HCT116 (cell line): ENCODE data around the gene PREPL. TPM values are rescaled to one million over a fixed set of nuclear protein-coding genes. Genes with fewer than 3 reads are reported as not detected.

Source experiments
- ATAC-seq: fragments of 200-7000 bp; cut with Tn5 transposase; 2 replicates; pipeline ENCODE4 v1.9.1; 2020; ENCODE audit warnings: mild to moderate bottlenecking, moderate library complexity
- BruUV-seq: library from RNA; stranded (reverse); fragments of 400-500 nt; replicated peaks from 2 replicates; lab custom pipeline; 2021; lab: Mats Ljungman, UMichigan
- CTCF ChIA-PET: fragments of 300-600 bp; sonication (Branson Sonifier 250); formaldehyde crosslinking; loops from one replicate; lab custom pipeline; 2021; ENCODE audit warnings: antibody characterized with exemption; lab: Charles Lee
- POLR2A ChIA-PET: fragments of 300-600, 350-600 bp; sonication (Branson Sonifier 250); formaldehyde crosslinking; loops from one replicate; lab custom pipeline; 2021; ENCODE audit warnings: antibody characterized with exemption; lab: Charles Lee
- RAD21 ChIA-PET, 2 experiments: fragments of 300-600 bp; sonication (Branson Sonifier 250); formaldehyde crosslinking; loops; one replicate each; lab custom pipeline; 2023; ENCODE audit warnings: low total read pairs in 2 of 2; ENCODE audit not compliant: uncharacterized antibody in 2 of 2, unreplicated experiment in 2 of 2, low non-redundant PET in 1 of 2; lab: Charles Lee
- DNase-seq: peaks from one replicate; pipeline ENCODE4 v3.0.0-alpha.2; 2010; ENCODE audit warnings: low read depth, low spot score
- H2AFZ ChIP-seq: fragments of 200-600 bp; shearing (Covaris generic), sonication (generic); 2 replicates; pipeline ENCODE4 v1.6.1; 2017; ENCODE audit warnings: low read depth, mixed run types, mixed read lengths, antibody characterized with exemption, low read length; ENCODE audit not compliant: poor library complexity, severe bottlenecking
- H3K27ac ChIP-seq: 2 replicates; pipeline ENCODE4 v1.5.1; 2012; ENCODE audit warnings: low read depth, low read length
- H3K27me3 ChIP-seq: fragments of 200-600 bp; sonication (generic); 2 replicates; pipeline ENCODE4 v1.6.1; 2016; ENCODE audit warnings: mixed run types, low read length, mixed read lengths; ENCODE audit not compliant: insufficient read depth
- H3K36me3 ChIP-seq, 2 experiments: fragments of 200-500 bp in 1 of 2; fragments of 200-600 bp in 1 of 2; sonication (Bioruptor generic) in 1 of 2; sonication (generic) in 1 of 2; 2 replicates each; pipeline versions ENCODE4 v1.5.1 to v1.6.1; 2014 to 2016; ENCODE audit warnings: low read length in 2 of 2, inconsistent platforms in 1 of 2, mixed read lengths in 1 of 2, mixed run types in 1 of 2; ENCODE audit not compliant: insufficient read depth in 2 of 2, control insufficient read depth in 1 of 2
- H3K4me1 ChIP-seq, 2 experiments: fragments of 200-600 bp in 1 of 2; sonication (generic) in 1 of 2; 2 replicates each; pipeline versions ENCODE4 v1.5.1 to v1.6.1; 2012 to 2017; ENCODE audit warnings: low read length in 2 of 2, inconsistent platforms in 1 of 2, mild to moderate bottlenecking in 1 of 2, mixed read lengths in 1 of 2, mixed run types in 1 of 2, moderate library complexity in 1 of 2; ENCODE audit not compliant: insufficient read depth in 2 of 2, control insufficient read depth in 1 of 2
- H3K4me2 ChIP-seq: fragments of 200-600 bp; sonication (generic); 2 replicates; pipeline ENCODE4 v1.6.1; 2017; ENCODE audit warnings: mixed run types, low read length, mixed read lengths
- H3K4me3 ChIP-seq, 2 experiments: fragments of 200-600 bp in 1 of 2; sonication (generic) in 1 of 2; replicated peaks in 1 of 2; 2 replicates each; pipeline ENCODE4 v1.5.1; 2011 to 2016; ENCODE audit warnings: low read length in 2 of 2, control low read depth in 1 of 2, low read depth in 1 of 2, mild to moderate bottlenecking in 1 of 2, mixed read lengths in 1 of 2, mixed run types in 1 of 2
- H3K79me2 ChIP-seq: fragments of 200-600 bp; sonication (generic); 2 replicates; pipeline ENCODE4 v1.6.1; 2017; ENCODE audit warnings: mild to moderate bottlenecking, mixed run types, low read length, moderate library complexity, mixed read lengths; ENCODE audit not compliant: insufficient read depth
- H3K9ac ChIP-seq: fragments of 200-600 bp; sonication (generic); 2 replicates; pipeline ENCODE4 v1.6.1; 2016; ENCODE audit warnings: low read length, mixed read lengths
- H3K9me2 ChIP-seq: fragments of 200-600 bp; sonication (generic), shearing (Covaris generic); 2 replicates; pipeline ENCODE4 v1.6.1; 2017; ENCODE audit warnings: mixed run types, mild to moderate bottlenecking, moderate library complexity; ENCODE audit not compliant: insufficient read depth
- H3K9me3 ChIP-seq, 2 experiments: fragments of 200-500 bp in 1 of 2; fragments of 200-600 bp in 1 of 2; sonication (Bioruptor generic) in 1 of 2; sonication (generic) in 1 of 2; 2 replicates each; pipeline ENCODE4 v1.6.1; 2014 to 2017; ENCODE audit warnings: low read length in 2 of 2, mixed read lengths in 2 of 2, inconsistent platforms in 1 of 2, low read depth in 1 of 2, mild to moderate bottlenecking in 1 of 2, mixed run types in 1 of 2, moderate library complexity in 1 of 2; ENCODE audit not compliant: control insufficient read depth in 1 of 2, insufficient read depth in 1 of 2
- H4K20me1 ChIP-seq: fragments of 200-600 bp; sonication (generic), shearing (Covaris generic); 2 replicates; pipeline ENCODE4 v1.6.1; 2017; ENCODE audit warnings: mixed run types, mild to moderate bottlenecking, moderate library complexity; ENCODE audit not compliant: insufficient read depth
- CBX3 ChIP-seq: IDR thresholded peaks from 2 replicates; pipeline ENCODE4 v1.6.1; 2012; ENCODE audit warnings: low read depth
- CEBPB ChIP-seq: IDR thresholded peaks from 2 replicates; pipeline ENCODE4 v1.6.1; 2012; ENCODE audit warnings: low read depth
- EGR1 ChIP-seq: IDR thresholded peaks from 2 replicates; pipeline ENCODE4 v1.6.1; 2012; ENCODE audit warnings: low read depth
- ELF1 ChIP-seq: IDR thresholded peaks from 2 replicates; pipeline ENCODE4 v1.6.1; 2012; ENCODE audit warnings: low read depth, borderline replicate concordance
- EZH2 ChIP-seq: fragments of 200-600 bp; sonication (generic); IDR thresholded peaks from 2 replicates; pipeline ENCODE4 v1.6.1; 2017; ENCODE audit warnings: antibody characterized with exemption, mixed run types
- EZH2phosphoT487 ChIP-seq: fragments of 200-600 bp; IDR thresholded peaks from 2 replicates; pipeline ENCODE4 v1.6.1; 2018; ENCODE audit warnings: antibody characterized with exemption, borderline replicate concordance
- FOSL1 ChIP-seq: IDR thresholded peaks from 2 replicates; pipeline ENCODE4 v1.6.1; 2012; ENCODE audit warnings: low read depth
- JUND ChIP-seq: IDR thresholded peaks from 2 replicates; pipeline ENCODE4 v1.6.1; 2012
- POLR2A ChIP-seq: IDR thresholded peaks from 2 replicates; pipeline ENCODE4 v1.7.0; 2011; ENCODE audit warnings: borderline replicate concordance; ENCODE audit not compliant: insufficient read depth, insufficient read length; ENCODE audit errors: extremely low read depth
- POLR2AphosphoS5 ChIP-seq: IDR thresholded peaks from 2 replicates; pipeline ENCODE4 v1.6.1; 2011; ENCODE audit warnings: mild to moderate bottlenecking, low read depth, low read length, moderate library complexity
- SP1 ChIP-seq: IDR thresholded peaks from 2 replicates; pipeline ENCODE4 v1.6.1; 2012; ENCODE audit warnings: low read depth
- TCF7L2 ChIP-seq: IDR thresholded peaks from 2 replicates; pipeline ENCODE4 v1.7.0; 2011; ENCODE audit warnings: borderline replicate concordance, inconsistent platforms; ENCODE audit not compliant: insufficient read depth, insufficient read length; ENCODE audit errors: extremely low read depth
- YY1 ChIP-seq: IDR thresholded peaks from 2 replicates; pipeline ENCODE4 v1.6.1; 2011; ENCODE audit warnings: low read length, low read depth, moderate library complexity, mild to moderate bottlenecking; ENCODE audit not compliant: insufficient replicate concordance; ENCODE audit errors: extremely low read depth
- ZFX ChIP-seq: fragments of 450-650 bp; IDR thresholded peaks from 2 replicates; pipeline ENCODE4 v1.6.1; 2017
- ZNF274 ChIP-seq: fragments of 200-500 bp; sonication (Bioruptor generic); IDR thresholded peaks from 2 replicates; pipeline ENCODE4 v1.6.1; 2014; ENCODE audit warnings: mild to moderate bottlenecking, low read depth, low read length, inconsistent platforms
- intact Hi-C: fragments of 100-400 bp; cut with micrococcal nuclease; formaldehyde crosslinking; loops from 2 replicates; pipeline ENCODE4 v1.10.0; 2022
- total RNA-seq: library from RNA; stranded (reverse); gene quantifications from one replicate; pipeline ENCODE4 v1.2.1, GENCODE V29; 2021; ENCODE audit not compliant: unreplicated experiment
- TF ChIP-seq, protein P1 (sequence below): IDR thresholded peaks from 2 replicates; pipeline ENCODE4 v1.6.1; 2012
- TF ChIP-seq, protein P2 (sequence below): IDR thresholded peaks from 2 replicates; pipeline ENCODE4 v1.6.1; 2012
- TF ChIP-seq, protein P3 (sequence below): IDR thresholded peaks from 2 replicates; pipeline ENCODE4 v1.6.1; 2012; ENCODE audit warnings: low read depth

The PREPL gene
- total RNA-seq, 1 experiment from 2014 or later: 31.1 TPM

DNA sequence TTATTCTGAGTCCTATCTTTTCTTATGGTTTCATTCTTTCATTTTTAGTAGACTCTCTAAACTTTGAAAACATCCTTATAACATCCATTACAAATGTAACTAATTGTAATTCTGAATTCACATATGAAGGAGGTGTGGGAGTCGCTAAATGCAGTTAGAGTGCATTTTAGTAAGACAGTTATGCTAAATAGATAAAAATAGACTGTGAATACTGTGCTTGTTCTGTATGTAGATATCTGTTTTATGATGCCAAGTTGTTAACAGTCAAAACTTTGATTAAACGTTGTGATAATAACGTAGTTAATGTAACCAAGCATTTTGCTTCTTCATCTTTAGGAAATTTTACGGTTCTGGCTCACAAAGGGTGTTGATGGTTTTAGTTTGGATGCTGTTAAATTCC is 61.7 kb downstream of the PREPL start:
- Histone ChIP-seq H3K9me2 (no peaks in the 10 kb centered on the region), H3K4me3 (no peak overlapping the region), H3K79me2 (no peaks in the 10 kb centered on the region), H3K4me1 (no peaks in the 10 kb centered on the region), H3K27me3 (no peaks in the 10 kb centered on the region), H3K27ac (no peak overlapping the region), H3K9me3 (no peaks in the 10 kb centered on the region), H3K9ac (no peak overlapping the region), H3K4me2 (no peak overlapping the region), H2AFZ (no peak overlapping the region), H4K20me1 (no peaks in the 10 kb centered on the region), H3K36me3 (no peaks in the 10 kb centered on the region)
- no TSS peak for BruUV-seq
- TF ChIP-seq POLR2AphosphoS5 (no peak), CBX3 (no peak)
- CTCF ChIA-PET: no interaction called here
- no peak for ATAC-seq
- RAD21 ChIA-PET: no interaction called here
- no peak for DNase-seq
- intact Hi-C loops: no loop called here
- POLR2A ChIA-PET: no interaction called here

DNA sequence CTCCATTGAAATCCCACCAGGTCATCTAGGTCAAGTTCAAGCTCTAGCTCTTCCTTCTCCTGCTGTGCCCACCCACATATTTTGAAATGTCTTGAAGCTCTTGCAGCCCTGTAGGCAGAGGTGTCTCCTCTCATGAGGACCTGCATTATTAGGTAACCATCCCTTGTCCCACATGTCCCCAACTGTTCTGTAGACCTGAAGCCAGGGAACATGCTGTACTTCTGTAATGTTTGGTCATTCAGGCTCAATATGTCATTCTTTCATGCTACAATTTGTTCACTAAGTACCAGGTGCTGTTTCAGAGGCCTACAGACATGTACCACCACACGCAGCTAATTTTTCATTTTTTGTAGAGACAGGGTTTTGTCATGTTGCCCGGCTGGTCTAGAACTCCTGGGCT is 63.9 kb downstream of the PREPL start:
- no peaks in the 10 kb centered on the region for H3K36me3 ChIP-seq
- no peak overlapping the region for H3K27ac ChIP-seq
- H3K4me1 ChIP-seq: no peaks in the 10 kb centered on the region
- no peak for ATAC-seq
- BruUV-seq: no TSS peak
- CTCF ChIA-PET: no interaction called here
- H4K20me1 ChIP-seq: no peaks in the 10 kb centered on the region
- no peak for DNase-seq
- POLR2A ChIA-PET: no interaction called here
- TF ChIP-seq ZNF274 (no peak), JUND (no peak), ELF1 (no peak), YY1 (no peak), EZH2phosphoT487 (no peak), CEBPB (no peak), EGR1 (no peak), EZH2 (no peak), CBX3 (no peak), ZFX (no peak), FOSL1 (no peak), POLR2A (no peak), TCF7L2 (no peak), SP1 (no peak)
- TF ChIP-seq, protein P1, sequence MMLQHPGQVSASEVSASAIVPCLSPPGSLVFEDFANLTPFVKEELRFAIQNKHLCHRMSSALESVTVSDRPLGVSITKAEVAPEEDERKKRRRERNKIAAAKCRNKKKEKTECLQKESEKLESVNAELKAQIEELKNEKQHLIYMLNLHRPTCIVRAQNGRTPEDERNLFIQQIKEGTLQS: no peak
- TF ChIP-seq, protein P2, sequence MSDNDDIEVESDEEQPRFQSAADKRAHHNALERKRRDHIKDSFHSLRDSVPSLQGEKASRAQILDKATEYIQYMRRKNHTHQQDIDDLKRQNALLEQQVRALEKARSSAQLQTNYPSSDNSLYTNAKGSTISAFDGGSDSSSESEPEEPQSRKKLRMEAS: no peak
- TF ChIP-seq, protein P3, sequence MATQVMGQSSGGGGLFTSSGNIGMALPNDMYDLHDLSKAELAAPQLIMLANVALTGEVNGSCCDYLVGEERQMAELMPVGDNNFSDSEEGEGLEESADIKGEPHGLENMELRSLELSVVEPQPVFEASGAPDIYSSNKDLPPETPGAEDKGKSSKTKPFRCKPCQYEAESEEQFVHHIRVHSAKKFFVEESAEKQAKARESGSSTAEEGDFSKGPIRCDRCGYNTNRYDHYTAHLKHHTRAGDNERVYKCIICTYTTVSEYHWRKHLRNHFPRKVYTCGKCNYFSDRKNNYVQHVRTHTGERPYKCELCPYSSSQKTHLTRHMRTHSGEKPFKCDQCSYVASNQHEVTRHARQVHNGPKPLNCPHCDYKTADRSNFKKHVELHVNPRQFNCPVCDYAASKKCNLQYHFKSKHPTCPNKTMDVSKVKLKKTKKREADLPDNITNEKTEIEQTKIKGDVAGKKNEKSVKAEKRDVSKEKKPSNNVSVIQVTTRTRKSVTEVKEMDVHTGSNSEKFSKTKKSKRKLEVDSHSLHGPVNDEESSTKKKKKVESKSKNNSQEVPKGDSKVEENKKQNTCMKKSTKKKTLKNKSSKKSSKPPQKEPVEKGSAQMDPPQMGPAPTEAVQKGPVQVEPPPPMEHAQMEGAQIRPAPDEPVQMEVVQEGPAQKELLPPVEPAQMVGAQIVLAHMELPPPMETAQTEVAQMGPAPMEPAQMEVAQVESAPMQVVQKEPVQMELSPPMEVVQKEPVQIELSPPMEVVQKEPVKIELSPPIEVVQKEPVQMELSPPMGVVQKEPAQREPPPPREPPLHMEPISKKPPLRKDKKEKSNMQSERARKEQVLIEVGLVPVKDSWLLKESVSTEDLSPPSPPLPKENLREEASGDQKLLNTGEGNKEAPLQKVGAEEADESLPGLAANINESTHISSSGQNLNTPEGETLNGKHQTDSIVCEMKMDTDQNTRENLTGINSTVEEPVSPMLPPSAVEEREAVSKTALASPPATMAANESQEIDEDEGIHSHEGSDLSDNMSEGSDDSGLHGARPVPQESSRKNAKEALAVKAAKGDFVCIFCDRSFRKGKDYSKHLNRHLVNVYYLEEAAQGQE: no peak
- H3K79me2 ChIP-seq: no peaks in the 10 kb centered on the region
- no peak overlapping the region for H2AFZ ChIP-seq
- no peak overlapping the region for H3K9ac ChIP-seq
- RAD21 ChIA-PET: no interaction called here
- intact Hi-C loops: no loop called here
- no peak overlapping the region for H3K4me3 ChIP-seq
- no peaks in the 10 kb centered on the region for H3K27me3 ChIP-seq
- H3K4me2 ChIP-seq: no peak overlapping the region
- H3K9me2 ChIP-seq: no peaks in the 10 kb centered on the region
- no peaks in the 10 kb centered on the region for H3K9me3 ChIP-seq
